Activated CD8-positive, alpha-beta memory T cell treated with anti-CD3 and anti-CD28 coated beads, Interleukin-2, amount 50 U/mL, for 24 hours (primary cell): Measurements from ENCODE around the gene TMA7.
A peak's percentile ranks its signal among the peaks of the same experiment; 100 is the strongest.

Source experiments
- DNase-seq: peaks from one replicate; pipeline ENCODE4 v3.0.0-alpha.2; 2020; ENCODE audit errors: extremely low read depth

Gene TMA7

DNA sequence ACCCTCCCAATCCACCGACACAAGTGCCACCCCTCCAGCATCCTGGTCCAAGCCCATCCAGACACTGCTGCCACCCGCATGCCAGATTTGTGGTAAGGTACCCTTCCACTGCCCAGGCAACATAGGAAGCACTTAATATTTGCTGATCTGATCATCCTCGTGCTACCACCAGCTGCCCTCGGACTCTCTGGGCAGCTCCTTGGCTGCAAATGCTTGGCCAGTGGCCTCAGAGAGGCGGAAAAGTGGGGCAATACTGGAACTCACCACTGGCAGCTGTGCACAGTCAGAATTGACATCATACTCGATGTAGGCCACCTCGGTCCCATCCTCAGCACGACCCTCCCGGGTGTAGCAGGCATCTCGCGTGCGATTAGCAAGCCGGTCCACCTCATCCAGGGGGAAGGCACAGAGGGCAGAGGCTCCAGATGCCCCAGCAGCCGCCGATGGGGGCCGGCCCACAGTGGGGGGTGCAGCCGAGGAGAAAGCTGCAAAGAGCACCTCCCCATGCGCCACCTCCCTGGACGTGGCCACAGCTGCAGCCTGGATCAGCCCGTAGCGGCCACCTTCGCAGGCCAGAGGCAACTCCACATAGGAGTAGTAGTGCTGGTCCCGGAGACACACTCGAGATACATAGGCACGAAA is 16.7 kb upstream of the TMA7 start:
- DNase-seq = no peak

DNA sequence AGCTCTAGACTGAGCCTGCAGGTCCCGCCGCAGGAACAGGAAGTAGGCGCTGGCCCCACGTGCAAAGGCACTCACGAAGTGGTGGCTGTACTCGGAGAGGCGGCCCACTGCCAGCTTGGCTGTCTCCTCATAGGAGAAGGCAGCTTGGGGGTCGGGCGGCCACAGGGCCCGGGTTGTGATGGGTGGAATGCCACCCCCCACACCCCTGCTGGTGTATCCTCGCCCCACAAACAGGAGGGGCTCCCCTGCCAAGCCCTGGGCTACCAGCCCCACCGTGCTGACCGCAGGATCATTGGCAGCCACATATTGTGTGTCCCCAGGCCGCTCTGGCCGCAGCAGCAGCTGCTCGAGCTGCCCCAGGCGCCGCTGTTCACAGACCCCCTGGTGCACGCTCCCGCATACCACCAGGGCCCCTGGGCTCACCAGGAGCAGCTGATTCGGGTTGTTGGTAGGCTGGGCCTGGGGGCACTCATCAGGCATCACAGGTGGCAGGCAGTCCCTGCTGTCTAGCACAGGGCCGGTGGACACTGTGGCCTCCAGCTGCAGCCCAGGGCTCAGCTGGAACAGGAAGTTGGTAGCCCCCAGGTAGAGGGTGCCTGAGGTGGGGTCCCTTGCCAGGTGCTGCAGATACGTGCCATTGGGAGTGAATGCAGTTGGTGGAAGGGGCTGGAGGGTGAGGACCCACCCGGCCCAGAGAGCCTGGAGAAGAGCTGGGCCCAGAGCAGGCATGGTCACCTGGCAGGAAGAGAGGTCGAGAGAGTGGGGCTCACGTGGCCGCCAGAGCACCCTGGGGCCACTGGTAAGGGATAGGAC is 16.0 kb upstream of the TMA7 start:
- no peak for DNase-seq

DNA sequence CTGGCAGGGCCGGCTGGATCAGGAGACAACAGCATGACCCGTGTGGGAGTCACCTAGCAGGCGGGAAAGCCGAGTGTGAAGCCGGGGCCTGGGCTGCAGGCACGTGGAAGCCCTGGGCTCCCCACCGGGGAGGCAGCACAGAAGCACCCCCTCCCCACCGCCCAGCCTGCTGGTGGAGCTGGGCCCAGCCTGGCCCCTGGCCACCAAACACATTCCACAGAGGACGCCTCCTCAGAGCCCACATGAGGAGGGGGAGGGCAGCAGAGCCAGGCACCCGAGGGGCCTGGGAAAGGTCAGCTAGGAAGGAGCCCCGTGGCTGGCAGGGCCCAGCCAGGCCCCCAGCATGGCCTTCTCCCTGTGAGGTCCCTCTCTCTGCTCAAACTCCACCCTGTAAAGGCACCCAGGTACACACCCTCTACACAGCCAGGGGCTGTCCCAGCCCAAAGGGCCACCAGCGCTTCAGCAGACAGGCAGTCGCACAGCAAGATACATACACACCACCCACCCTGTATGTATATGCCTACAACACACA is 14.7 kb upstream of the TMA7 start:
- DNase-seq = no peak

DNA sequence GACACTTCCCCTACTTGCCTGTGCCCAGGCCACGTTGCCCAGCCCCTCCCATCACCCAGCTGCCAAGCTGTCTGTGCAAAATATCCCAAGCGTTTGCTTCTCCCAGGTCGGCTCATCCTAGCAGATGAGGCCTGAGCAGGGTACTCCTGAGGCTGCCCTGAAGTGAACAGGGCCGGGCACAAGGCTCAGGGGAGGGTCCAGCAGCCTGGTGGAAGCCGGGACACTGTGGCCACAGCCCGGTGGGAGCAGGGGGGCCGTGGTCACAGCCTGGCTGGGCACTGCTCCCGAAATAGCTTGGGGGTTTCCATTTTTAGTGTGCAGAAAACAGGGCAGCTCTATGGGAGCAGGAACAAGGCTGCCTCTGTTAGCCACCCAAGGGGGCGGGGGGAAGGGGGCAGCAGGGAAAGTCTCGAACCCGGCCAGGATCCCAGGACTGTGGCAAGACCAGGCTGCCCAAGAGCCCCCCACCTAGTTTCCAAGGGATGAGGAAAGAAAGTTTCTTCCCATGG is 13.6 kb upstream of the TMA7 start:
- no peak for DNase-seq

DNA sequence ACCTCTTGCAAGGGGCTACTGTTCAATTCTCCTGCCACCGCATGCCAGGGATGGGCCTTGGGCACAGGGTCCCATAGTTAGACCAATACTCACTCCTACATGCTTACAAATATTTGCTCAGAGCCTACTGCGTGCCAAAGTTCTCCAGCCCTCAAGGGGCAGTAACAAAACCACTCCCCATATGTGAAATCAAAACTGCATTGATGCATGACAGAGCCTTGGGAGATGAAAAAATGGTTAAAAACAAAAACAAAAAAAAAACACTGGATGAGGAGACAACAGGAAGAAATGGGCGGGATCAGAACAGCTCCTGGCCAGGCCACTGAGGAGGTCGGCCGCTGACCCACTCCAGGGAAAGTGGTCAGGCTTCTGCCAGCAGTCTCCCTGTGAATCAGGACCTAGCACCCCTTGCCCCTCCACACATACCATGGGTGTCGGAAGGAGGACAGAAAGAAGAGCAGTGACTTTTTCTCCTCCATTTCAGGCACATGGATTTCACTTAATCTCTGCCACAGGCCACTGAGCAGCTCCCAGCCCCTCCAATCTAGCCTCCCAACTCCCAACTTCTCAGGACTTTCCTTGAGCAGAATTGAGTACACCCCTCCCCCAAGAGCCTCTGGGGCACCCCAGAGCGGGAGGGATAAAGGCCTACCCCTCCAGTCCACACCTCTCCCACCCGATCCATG is 13.0 kb upstream of the TMA7 start:
- no peak for DNase-seq

DNA sequence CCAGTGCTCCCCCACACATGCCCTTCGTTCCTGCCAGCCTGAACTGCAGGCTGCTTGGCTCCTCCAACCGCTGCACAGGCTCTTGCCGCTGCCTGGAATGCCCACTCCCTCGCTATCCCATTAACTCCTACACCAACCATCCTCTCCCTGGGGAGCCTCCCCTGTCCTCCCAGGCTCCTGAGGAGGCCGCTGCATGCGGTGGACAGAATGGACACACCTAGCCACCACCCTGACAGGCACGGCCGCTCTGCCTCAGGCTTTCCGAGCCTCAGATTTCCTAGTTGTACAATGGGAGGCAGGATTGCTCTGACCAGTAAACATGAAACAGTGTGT is 12.5 kb upstream of the TMA7 start:
- DNase-seq = no peak

DNA sequence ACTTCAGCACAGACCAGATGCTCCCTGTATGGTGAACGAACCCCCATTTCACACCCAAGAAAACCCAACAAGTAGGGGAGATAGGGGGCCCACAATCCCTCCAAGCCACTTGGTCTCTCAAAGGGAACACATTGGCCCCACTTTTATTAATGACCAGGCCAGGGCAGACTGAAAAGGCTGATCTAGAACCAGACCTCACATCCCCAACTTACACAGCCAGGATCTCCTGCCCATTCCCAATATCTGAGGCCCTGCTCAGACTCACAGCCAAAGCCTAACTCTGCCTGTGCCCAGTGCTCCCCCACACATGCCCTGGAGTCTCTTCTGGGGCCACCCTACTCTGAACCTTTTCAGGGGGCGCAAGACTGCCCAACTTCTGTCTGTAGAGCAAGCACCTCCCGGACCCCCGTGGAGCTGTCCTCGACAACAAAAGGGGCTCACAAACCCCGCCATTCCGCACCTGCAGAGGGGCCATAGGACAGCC is 11.9 kb upstream of the TMA7 start:
- DNase-seq = no peak

DNA sequence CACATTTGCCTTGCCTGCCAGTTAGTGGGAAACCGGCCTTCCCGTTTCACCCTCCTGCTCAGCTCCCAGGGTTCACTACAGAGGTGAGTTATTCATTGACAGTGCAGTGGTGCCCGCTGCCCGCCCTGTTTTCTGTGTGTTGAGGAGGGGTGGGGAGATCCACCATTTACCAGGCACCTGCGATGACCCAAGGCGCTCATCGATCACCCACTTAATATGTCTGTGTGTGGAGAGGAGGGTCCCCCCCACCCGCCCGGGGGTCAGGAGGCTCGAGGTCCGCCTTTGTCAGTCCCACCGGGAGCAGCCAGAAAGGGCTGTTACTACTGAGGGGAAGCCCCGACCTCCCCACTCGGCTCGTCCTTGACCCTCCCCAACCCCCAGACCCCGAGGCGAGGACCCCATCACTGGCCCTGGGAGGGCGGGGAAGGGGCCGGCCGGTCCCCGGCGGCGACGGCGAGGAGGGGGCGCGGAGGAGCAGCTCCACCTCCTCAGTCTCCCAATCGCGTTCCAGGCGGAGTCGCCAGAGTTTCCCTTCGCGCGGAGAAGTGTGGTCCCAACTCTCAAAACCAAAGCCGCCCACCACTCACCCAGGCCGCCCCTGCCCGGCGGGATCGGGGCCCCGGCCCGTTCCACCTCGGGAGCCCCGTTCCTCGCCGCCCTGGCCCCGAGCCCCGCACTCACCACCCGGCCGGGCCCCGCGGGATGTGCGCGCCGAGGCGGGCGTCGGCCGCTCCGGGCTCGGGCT is 11.3 kb upstream of the TMA7 start:
- no peak for DNase-seq

DNA sequence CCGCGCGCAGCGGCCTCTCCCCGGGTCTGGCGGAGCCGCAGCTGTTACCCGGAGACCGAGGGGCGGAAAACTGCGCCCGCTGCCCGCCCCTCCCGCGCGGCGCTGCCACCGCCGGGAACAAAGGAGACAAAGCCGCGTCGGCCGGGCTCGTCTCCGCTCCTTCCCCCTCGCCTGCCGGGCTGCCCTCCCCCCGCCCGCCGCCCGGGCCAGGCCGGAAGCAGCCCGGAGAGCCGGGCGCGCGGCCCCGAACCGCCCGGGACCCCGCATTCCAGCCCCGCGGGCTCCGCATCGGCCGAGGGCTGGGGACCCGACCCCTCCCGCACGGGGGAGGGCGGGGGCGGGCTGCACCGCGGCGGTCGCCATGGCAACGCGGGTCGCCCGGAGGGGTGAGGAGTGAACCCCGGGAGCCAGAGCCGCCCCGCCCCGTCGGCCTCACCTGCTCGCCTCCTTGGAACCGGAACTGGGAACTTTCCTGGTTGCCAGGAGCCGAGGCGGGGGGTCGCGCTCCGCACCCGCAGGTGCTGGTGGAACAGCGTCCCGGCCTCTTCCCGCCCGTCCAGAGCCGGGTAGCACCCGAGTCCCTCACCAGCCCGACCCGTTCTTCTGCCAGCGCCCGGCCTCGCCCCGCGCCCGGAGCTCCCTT is 10.6 kb upstream of the TMA7 start:
- DNase-seq = no peak

DNA sequence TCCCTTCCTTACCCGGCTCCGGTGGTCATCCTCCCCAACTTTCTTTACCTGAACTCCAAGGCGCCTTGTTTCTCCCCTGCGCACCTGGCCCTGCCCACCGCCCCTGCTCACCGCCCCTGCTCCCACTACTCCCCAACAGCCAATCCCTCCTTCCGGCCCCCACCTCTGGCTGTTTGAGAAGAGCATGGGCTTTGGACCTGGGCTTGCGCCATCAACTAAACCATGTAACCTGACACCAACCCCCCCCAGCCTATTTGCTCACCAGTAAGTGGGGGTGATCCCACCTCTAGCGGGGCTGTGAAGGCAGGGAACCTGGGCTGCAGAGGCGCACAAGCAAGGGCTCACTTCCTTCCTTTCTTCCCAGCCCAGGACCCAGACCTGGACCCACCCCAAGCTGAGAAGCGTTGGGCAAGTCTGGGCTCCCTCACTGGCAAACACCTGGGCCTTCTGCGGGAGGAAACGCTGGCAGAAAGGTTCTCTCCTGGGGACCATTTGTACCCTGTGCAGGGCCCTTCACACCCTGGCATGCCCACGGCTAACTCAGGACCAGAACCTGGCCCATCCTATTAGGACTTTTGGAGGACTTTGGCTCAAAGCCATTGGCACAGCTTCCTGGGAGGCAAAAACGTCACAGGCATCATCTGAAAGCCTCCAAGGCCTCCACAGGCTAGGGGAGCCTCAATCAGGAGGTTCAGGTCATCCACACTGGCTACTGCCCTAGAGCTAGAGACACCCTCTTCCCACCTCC is 9.9 kb upstream of the TMA7 start, which contains the start of gene PLXNB1:
Gene PLXNB1, minus strand, starts transcription at position 127 of the 748 bp plus-strand sequence. CDS start 5,475 bp downstream, outside the sequence.
- no peak for DNase-seq

DNA sequence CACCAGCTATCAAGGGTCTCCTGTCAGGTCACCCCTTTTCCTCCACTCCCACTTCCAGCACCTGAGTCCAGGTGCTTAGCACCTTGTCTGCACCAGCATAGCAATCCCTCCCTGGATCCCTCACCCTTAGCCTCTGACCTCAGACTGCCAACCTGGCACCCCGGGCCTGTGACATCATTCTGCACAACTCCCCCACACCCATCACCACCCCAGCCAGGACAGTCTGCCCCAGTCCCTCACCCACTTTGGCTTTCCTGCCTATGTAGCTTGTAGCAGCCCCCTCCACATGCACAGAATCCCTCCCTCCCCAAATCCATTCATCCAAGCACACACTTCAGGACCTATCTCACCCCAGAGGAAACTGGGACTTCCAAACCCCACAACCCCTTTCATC is 9.4 kb upstream of the TMA7 start:
- DNase-seq = no peak

DNA sequence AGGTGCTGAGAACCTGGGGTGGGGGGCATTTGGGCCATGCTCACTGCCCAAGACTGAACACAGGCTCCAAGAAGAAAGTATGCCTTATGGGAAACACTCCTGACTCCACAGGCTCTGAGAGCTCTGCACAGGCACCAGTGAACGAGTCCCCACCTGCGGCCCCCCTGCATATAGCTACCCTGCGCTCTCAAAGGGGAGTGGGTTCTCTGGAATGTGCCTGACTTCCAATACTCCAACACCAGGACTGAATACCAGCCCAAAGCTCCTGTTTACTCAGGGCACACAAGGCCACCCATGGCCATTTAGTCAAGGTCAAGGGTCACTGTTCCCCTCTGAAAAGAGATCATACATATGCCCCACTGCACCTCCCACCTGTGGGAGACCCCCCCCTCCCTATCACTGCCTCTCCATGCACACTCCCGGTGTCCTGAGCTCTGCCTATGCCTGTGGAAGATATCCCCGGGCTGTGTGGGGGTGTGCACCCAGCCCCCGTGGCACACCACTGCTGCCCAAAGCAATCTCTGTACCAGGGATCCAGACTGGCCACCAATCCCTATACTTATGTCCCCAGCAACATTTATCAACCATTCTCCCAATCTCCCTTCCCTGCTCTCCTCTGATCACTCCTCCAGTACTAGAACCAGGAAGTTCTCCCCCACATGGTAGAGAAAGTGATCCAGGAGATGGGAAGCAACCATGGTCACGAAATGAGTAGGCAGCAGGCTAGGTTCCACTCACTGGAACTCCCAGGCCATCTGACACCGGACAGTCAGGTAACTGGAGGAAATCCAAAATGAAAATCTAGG is 8.6 kb upstream of the TMA7 start:
- no peak for DNase-seq

DNA sequence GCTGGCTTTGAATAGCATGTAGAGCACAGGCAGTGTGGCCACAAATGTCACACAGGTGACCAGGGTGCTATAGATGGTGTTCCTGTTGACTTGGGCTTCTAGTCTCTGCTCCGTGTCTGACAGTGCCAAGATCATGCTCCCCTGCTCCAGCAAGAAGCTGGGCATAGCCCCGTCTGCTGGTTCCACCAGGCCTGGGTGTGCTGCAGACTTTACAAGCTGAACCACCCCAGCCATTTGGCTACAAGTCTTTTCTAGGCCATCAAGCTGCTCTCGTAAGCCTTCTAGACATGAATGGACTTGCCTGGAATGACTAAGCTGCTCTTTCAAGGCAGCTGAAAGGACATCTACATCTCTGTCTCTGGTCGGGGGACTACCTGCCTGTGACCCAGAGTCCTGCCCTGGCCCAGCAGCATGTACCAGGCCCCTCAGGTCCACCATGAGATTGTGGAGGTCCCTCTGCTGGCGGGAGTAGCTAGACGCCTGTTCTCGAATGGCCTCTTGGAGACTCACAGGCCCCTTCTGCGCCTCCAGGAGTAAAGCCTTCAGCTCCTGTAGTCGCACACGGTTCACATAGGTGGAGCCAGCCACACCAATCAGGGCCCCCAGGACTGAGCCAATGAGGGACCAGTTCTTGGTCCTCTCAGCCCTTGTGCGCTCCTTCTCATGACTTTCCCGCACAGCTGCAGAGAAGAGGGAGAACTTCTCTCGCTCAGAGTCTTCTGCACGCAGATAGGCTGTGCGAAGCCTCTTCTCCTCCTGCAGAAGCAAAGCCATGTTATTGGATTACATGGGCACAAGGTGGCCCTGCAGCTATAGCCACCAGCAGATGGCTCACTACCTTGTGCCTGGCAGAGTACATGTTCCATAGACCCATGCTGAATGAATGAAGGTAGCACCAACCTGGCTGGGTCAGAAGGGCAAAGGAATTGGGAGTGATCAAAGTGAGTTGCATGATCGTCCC is 7.4 kb upstream of the TMA7 start:
- DNase-seq = no peak

DNA sequence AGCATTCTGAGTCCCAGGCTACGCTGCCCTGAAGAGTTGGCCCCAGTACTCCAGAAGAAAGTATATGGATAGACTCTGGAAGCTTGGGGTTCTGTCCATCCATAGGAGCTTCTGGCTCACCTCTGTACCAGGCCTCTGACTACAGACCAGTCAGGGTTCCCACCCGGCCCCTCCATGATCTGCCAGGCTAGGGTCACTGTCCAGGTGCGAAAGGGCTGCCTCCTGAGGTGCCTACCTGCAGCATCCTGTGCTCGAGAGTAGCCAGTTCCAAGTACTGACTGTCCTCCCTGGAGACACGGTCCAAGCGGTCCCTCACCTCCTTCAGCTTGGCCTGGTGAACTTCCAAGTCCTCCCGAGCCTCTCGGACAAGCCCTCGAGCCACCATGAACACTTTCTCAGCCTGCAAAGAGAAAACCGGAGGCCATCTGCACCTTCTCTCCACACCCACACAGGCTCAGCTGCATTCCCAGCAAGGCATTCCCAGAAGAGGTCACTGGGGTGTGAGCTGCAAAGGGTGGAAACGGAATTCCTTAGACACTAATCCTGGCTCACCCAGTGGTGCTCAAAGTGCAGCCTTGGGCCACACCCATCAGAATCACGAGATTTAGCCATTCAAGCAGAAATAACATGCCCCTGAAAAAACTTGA is 6.5 kb upstream of the TMA7 start:
- no peak for DNase-seq

DNA sequence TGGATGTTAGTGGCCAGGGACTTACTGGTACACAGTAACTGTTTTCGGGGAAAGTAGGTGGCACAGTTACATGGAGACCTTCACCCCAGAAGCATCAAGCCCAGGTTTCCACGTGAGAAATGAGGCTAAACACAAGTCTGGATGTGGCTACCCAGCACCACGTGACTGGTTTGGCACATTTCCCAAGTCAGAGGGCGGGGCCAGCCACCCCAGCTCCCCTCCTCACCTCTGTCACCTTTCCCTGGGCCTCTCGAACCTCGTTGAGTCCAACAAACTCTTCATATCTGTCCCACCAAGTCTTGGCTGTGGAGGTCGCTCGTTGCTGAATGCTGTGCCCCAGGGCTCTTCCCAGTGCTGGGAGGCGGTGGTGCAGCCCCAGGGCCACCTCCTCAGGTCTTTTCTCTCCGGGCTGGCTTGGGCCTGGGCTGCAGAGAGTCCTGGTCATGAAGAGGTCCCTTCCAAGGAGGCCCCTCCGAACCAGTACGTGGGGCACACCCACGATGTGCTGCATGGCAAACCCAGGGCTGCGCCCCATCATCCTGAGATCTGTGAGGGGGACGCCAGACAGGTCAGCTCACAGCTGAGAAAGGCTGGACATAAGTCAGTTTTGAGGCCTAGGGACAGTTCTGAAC is 5.3 kb upstream of the TMA7 start:
- no peak for DNase-seq

DNA sequence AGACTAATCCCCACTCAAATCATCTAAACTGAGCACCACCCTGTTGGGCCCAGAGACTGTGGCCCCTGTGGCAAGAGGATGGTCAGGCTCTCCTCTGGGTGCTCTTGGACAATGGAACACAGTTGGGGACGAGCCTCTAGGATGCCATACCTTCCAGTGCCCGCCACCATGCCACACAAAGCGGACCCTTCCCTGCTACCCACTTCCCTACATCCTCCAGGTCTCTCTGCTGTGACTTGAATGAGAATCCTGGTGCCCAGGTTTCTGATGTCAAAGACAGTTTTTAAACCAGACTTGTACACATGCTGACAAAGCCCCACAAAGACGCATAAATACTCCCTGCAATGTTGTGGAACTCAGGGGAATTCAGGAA is 4.8 kb upstream of the TMA7 start:
- DNase-seq = no peak

DNA sequence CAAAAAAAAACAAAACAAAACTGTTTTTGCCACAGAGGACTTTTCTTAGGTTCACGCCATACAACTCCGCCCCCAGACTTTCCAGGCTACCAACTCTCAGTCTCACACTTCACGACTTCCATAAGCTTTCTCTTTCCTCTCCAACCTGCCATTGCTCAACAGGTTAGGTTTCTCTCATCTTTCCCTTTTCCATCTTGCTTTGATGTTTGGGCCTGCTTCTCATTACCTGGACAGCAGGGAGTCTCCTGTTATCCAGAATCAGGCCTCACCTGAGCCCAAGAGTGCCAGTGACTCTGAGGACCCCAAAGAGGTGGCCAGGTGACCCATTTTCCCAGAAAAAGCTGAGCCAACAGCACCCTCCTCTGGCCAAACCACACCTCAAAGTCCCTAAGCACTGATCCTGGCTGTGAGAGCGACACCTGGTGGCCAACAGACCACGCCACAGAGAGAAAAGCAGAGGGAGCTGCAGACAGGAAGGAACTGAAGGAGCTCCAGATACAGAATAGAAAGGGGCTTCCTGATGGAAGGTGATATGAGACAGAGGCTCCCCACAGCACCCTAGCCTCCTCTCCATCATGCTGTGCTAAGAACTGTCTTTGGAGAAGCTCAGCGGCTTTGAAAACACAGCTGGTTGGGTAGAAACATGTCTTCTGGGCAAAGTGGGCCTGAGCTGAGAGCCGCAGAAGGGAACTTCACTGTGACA is 4.1 kb upstream of the TMA7 start:
- peak; percentile 68 for DNase-seq
